GM23338 (cell line): ENCODE data around the gene ARHGAP12. TPM values are rescaled to one million over a fixed set of nuclear protein-coding genes. Genes with fewer than 3 reads are reported as not detected.

Experiments
- ATAC-seq: fragments of 200-7000 bp; cut with Tn5 transposase; 3 replicates; pipeline ENCODE4 v1.9.1; 2020
- DNase-seq: peaks from one replicate; pipeline ENCODE4 v3.0.0-alpha.2; 2015; ENCODE audit warnings: low spot score
- H2AFZ ChIP-seq: fragments of 200-600 bp; sonication (generic); 2 replicates; pipeline ENCODE4 v1.8.0; 2016; ENCODE audit warnings: antibody characterized with exemption, mild to moderate bottlenecking, moderate library complexity
- H3F3A ChIP-seq: fragments of 200-600 bp; sonication (generic); replicated peaks from 2 replicates; pipeline ENCODE4 v1.8.0; 2017; ENCODE audit warnings: antibody characterized with exemption, mixed run types, low read depth
- H3K27ac ChIP-seq: fragments of 200-600 bp; sonication (generic); 2 replicates; pipeline ENCODE4 v1.6.1; 2016; ENCODE audit warnings: low read depth
- H3K27me3 ChIP-seq: fragments of 200-600 bp; sonication (generic); 2 replicates; pipeline ENCODE4 v1.8.0; 2016; ENCODE audit warnings: mild to moderate bottlenecking, mixed run types, moderate library complexity; ENCODE audit not compliant: insufficient read depth
- H3K36me3 ChIP-seq: fragments of 200-600 bp; sonication (generic); 2 replicates; pipeline ENCODE4 v1.8.0; 2016; ENCODE audit warnings: mild to moderate bottlenecking; ENCODE audit not compliant: insufficient read depth
- H3K4me1 ChIP-seq: fragments of 200-600 bp; sonication (generic); 2 replicates; pipeline ENCODE4 v1.8.0; 2016; ENCODE audit warnings: mild to moderate bottlenecking, moderate library complexity; ENCODE audit not compliant: insufficient read depth
- H3K4me2 ChIP-seq: fragments of 200-600 bp; sonication (generic); 2 replicates; pipeline ENCODE4 v1.7.1; 2017; ENCODE audit warnings: mixed run types
- H3K4me3 ChIP-seq: fragments of 200-600 bp; sonication (generic); 2 replicates; pipeline ENCODE4 v1.6.1; 2016; ENCODE audit warnings: mixed run types
- H3K79me2 ChIP-seq: fragments of 200-600 bp; sonication (generic); replicated peaks from 2 replicates; pipeline ENCODE4 v1.8.0; 2017; ENCODE audit warnings: mild to moderate bottlenecking; ENCODE audit not compliant: insufficient read depth
- H3K9me2 ChIP-seq: fragments of 200-600 bp; sonication (generic); 2 replicates; pipeline ENCODE4 v1.8.0; 2017; ENCODE audit not compliant: insufficient read depth
- H4K20me1 ChIP-seq: fragments of 200-600 bp; sonication (generic); replicated peaks from 2 replicates; pipeline ENCODE4 v1.8.0; 2017; ENCODE audit warnings: mild to moderate bottlenecking; ENCODE audit not compliant: insufficient read depth
- H3K27ac Mint-ChIP-seq: 2 replicates; pipeline ENCODE4 v1.8.0; 2020; ENCODE audit warnings: inconsistent platforms, mild to moderate bottlenecking, moderate library complexity, mixed read lengths
- H3K27me3 Mint-ChIP-seq: 3 replicates; pipeline ENCODE4 v1.8.0; 2022; ENCODE audit warnings: low read depth, mild to moderate bottlenecking, moderate library complexity, mixed read lengths, inconsistent platforms; ENCODE audit not compliant: insufficient read depth, poor library complexity
- H3K36me3 Mint-ChIP-seq: 3 replicates; pipeline ENCODE4 v1.8.0; 2021; ENCODE audit warnings: low read depth, mild to moderate bottlenecking, inconsistent platforms, moderate library complexity, mixed read lengths
- H3K4me1 Mint-ChIP-seq: 3 replicates; pipeline ENCODE4 v1.8.0; 2020; ENCODE audit warnings: mild to moderate bottlenecking, inconsistent platforms, mixed read lengths
- H3K4me3 Mint-ChIP-seq: 3 replicates; pipeline ENCODE4 v1.8.0; 2021; ENCODE audit warnings: moderate library complexity, mild to moderate bottlenecking, inconsistent platforms, mixed read lengths
- H3K9me3 Mint-ChIP-seq: 3 replicates; pipeline ENCODE4 v1.8.0; 2020; ENCODE audit warnings: moderate library complexity, mild to moderate bottlenecking, inconsistent platforms, mixed read lengths
- CREB1 ChIP-seq: fragments of 250-450 bp; sonication (Bioruptor Pico); IDR thresholded peaks from 2 replicates; pipeline ENCODE4 v1.5.0; 2020; ENCODE audit warnings: low read depth, mild to moderate bottlenecking, moderate library complexity
- EZH2phosphoT487 ChIP-seq: fragments of 200-600 bp; sonication (generic); IDR thresholded peaks from one replicate; pipeline ENCODE4 v1.8.1; 2018; ENCODE audit warnings: antibody characterized with exemption; ENCODE audit not compliant: unreplicated experiment
- JUNB ChIP-seq: IDR thresholded peaks from one replicate; pipeline ENCODE4 v1.6.1; 2016; ENCODE audit warnings: antibody characterized with exemption; ENCODE audit not compliant: unreplicated experiment
- NANOG ChIP-seq: IDR thresholded peaks from 2 replicates; pipeline ENCODE4 v1.6.1; 2016; ENCODE audit warnings: antibody characterized with exemption, borderline replicate concordance
- POLR2AphosphoS5 ChIP-seq: IDR thresholded peaks from 2 replicates; pipeline ENCODE4 v1.6.1; 2016; ENCODE audit warnings: antibody characterized with exemption, low read depth
- REST ChIP-seq: IDR thresholded peaks from one replicate; pipeline ENCODE4 v1.6.1; 2018; ENCODE audit warnings: antibody characterized with exemption; ENCODE audit not compliant: unreplicated experiment
- STAT1 ChIP-seq: IDR thresholded peaks from one replicate; pipeline ENCODE4 v1.6.1; 2016; ENCODE audit warnings: antibody characterized with exemption; ENCODE audit not compliant: unreplicated experiment
- ZNF114 ChIP-seq: fragments of 250-450 bp; sonication (Bioruptor Pico); IDR thresholded peaks from 2 replicates; pipeline ENCODE4 v1.5.0; 2020; ENCODE audit warnings: mild to moderate bottlenecking, moderate library complexity
- ZNF331 ChIP-seq: fragments of 250-450 bp; sonication (Bioruptor Pico); IDR thresholded peaks from 2 replicates; pipeline ENCODE4 v1.5.0; 2020; ENCODE audit warnings: low read depth, mild to moderate bottlenecking, moderate library complexity
- polyA plus RNA-seq: library from polyadenylated mRNA; unstranded; fragments of >200 nt; fragmentation: Nextera tagmentation; extraction: Ambion mirVana; gene quantifications from 2 replicates; pipeline ENCODE4 v1.2.1, GENCODE V29; 2016
- total RNA-seq: library from RNA; depleted of rRNA; stranded (reverse); fragments of >200 nt; shearing (Covaris generic); gene quantifications from 2 replicates; pipeline ENCODE4 v1.2.3, GENCODE V29; 2014
- TF ChIP-seq, protein P1 (sequence below), 2 experiments: fragments of 200-600 bp in 1 of 2; sonication (generic) in 1 of 2; conservative IDR thresholded peaks; 2 replicates each; pipeline versions ENCODE4 v1.5.1 to v1.6.1; 2016 to 2017; ENCODE audit warnings: antibody characterized with exemption in 2 of 2, low read depth in 2 of 2, mild to moderate bottlenecking in 2 of 2, moderate library complexity in 1 of 2
- TF ChIP-seq, protein P2 (sequence below): IDR thresholded peaks from 2 replicates; pipeline ENCODE4 v1.6.1; 2016; ENCODE audit warnings: antibody characterized with exemption

ARHGAP12 gene
- total and polyA plus RNA-seq, 2 experiments from 2014 or later = 27.5 to 50.7 TPM

GRCh38 chr10:31836569-31837406 is 91.8 kb downstream of the ARHGAP12 start:
- H3K36me3 Mint-ChIP-seq = peaks cover 2% of the 10 kb centered on the region; the same call in 1 of the 3 replicates
- Histone ChIP-seq H3K4me2 (no peak overlapping the region), H3F3A (no peaks in the 10 kb centered on the region), H3K27ac (0 out of 2 replicates have a peak overlapping the region, but pooled peaks have one; percentile 3), H4K20me1 (no peaks in the 10 kb centered on the region), H3K4me1 (peaks cover 4% of the 10 kb centered on the region; the same call in 1 of the 2 replicates), H3K36me3 (no peaks in the 10 kb centered on the region), H3K27me3 (no peaks in the 10 kb centered on the region), H2AFZ (no peak overlapping the region), H3K4me3 (no peak overlapping the region), H3K79me2 (no peaks in the 10 kb centered on the region), H3K9me2 (no peaks in the 10 kb centered on the region)
- peak; percentile 87 for DNase-seq
- H3K9me3 Mint-ChIP-seq = no peaks in the 10 kb centered on the region
- TF ChIP-seq, protein P1, sequence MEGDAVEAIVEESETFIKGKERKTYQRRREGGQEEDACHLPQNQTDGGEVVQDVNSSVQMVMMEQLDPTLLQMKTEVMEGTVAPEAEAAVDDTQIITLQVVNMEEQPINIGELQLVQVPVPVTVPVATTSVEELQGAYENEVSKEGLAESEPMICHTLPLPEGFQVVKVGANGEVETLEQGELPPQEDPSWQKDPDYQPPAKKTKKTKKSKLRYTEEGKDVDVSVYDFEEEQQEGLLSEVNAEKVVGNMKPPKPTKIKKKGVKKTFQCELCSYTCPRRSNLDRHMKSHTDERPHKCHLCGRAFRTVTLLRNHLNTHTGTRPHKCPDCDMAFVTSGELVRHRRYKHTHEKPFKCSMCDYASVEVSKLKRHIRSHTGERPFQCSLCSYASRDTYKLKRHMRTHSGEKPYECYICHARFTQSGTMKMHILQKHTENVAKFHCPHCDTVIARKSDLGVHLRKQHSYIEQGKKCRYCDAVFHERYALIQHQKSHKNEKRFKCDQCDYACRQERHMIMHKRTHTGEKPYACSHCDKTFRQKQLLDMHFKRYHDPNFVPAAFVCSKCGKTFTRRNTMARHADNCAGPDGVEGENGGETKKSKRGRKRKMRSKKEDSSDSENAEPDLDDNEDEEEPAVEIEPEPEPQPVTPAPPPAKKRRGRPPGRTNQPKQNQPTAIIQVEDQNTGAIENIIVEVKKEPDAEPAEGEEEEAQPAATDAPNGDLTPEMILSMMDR (conservative IDR thresholded peaks at IDR 0.05; ENCODE audit: low read depth in 2 of 2) = peak; percentile 78 to 84
- TF ChIP-seq JUNB = no peak
- no peak overlapping the region for H3K4me3 Mint-ChIP-seq
- ATAC-seq = peak; percentile 81
- H3K27ac Mint-ChIP-seq = peak overlapping the region; percentile 1; the same call in 1 of the 2 replicates
- H3K4me1 Mint-ChIP-seq = peaks cover 19% of the 10 kb centered on the region
- H3K27me3 Mint-ChIP-seq = no peaks in the 10 kb centered on the region

DNA sequence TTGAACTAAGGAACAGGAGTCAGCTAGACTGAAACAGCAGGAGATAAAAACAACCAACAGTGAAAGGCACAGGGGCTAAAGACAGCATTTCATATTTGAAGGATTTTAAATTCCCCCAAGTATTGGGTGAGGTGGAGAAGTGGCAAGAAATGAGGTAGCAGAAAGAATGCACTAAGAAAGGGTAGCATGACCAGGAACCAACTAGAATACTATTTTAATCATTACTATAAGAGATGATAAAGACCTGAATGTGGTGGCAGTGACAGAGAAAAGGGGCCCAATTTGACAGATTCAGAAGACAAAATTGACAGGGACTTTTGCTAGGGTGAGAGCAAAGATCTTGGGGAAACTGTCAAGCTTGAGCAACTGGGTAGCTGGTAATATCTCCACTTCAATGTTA is 94.9 kb downstream of the ARHGAP12 start:
- no peak overlapping the region for H3K4me3 ChIP-seq
- H3K4me1 Mint-ChIP-seq = peaks cover 40% of the 10 kb centered on the region
- peak overlapping the region; percentile 10; the same call in 1 of the 2 replicates for H3K27ac ChIP-seq
- no peak overlapping the region for H3K4me3 Mint-ChIP-seq
- peaks cover 21% of the 10 kb centered on the region for H3K4me1 ChIP-seq
- no peaks in the 10 kb centered on the region for H3K27me3 Mint-ChIP-seq
- no peaks in the 10 kb centered on the region for H4K20me1 ChIP-seq
- peak; percentile 30 for DNase-seq
- TF ChIP-seq POLR2AphosphoS5 = no peak
- TF ChIP-seq, protein P2, sequence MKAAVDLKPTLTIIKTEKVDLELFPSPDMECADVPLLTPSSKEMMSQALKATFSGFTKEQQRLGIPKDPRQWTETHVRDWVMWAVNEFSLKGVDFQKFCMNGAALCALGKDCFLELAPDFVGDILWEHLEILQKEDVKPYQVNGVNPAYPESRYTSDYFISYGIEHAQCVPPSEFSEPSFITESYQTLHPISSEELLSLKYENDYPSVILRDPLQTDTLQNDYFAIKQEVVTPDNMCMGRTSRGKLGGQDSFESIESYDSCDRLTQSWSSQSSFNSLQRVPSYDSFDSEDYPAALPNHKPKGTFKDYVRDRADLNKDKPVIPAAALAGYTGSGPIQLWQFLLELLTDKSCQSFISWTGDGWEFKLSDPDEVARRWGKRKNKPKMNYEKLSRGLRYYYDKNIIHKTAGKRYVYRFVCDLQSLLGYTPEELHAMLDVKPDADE = no peak
- TF ChIP-seq NANOG = no peak
- no peak for TF ChIP-seq REST
- TF ChIP-seq ZNF331 = no peak
- TF ChIP-seq JUNB = no peak
- TF ChIP-seq, protein P1 (conservative IDR thresholded peaks at IDR 0.05; ENCODE audit: low read depth in 2 of 2) = no peak
- TF ChIP-seq STAT1 = no peak
- TF ChIP-seq EZH2phosphoT487 = no peak
- no peak for TF ChIP-seq CREB1
- TF ChIP-seq ZNF114 (CRISPR knock-in tag) = no peak
- no peak overlapping the region for H3K27ac Mint-ChIP-seq
- H3K9me2 ChIP-seq = no peaks in the 10 kb centered on the region
- H3K4me2 ChIP-seq = no peak overlapping the region
- no peak overlapping the region for H2AFZ ChIP-seq
- H3K9me3 Mint-ChIP-seq = no peaks in the 10 kb centered on the region
- peaks cover 2% of the 10 kb centered on the region; the same call in 1 of the 3 replicates for H3K36me3 Mint-ChIP-seq
- H3K79me2 ChIP-seq = no peaks in the 10 kb centered on the region
- no peaks in the 10 kb centered on the region for H3K27me3 ChIP-seq
- no peak; the same call in 2 of the 3 replicates for ATAC-seq
- H3K36me3 ChIP-seq = no peaks in the 10 kb centered on the region
- H3F3A ChIP-seq = no peaks in the 10 kb centered on the region
